Small intestine (tissue), 7 donors: ENCODE data around the gene DNMT1. TPM values are rescaled to one million over a fixed set of nuclear protein-coding genes. Genes with fewer than 3 reads are reported as not detected.
A peak's percentile ranks its signal among the peaks of the same experiment; 100 is the strongest.

ENCODE experiments used
- DNase-seq, 2 donors: peaks; one replicate each; pipeline versions ENCODE4 v3.0.0 to v3.0.0-alpha.2; 2013
- FAIRE-seq: peaks from 2 replicates; lab custom pipeline; 2012; peaks lifted over from hg19 to GRCh38; lab: Jason Lieb, UNC
- H3K27ac ChIP-seq, 3 donors: one replicate each; pipeline ENCODE4 v1.5.1; 2013; ENCODE audit warnings: low read length in 2 of 3, mild to moderate bottlenecking in 2 of 3, control low read depth in 1 of 3, inconsistent platforms in 1 of 3, low read depth in 1 of 3, moderate library complexity in 1 of 3
- H3K27me3 ChIP-seq, 3 donors: one replicate each; pipeline ENCODE4 v1.6.1; 2013; ENCODE audit warnings: low read length in 3 of 3, inconsistent platforms in 1 of 3; ENCODE audit not compliant: control insufficient read depth in 3 of 3, insufficient read depth in 3 of 3
- H3K36me3 ChIP-seq, 3 donors: one replicate each; pipeline ENCODE4 v1.6.1; 2013; ENCODE audit warnings: low read length in 3 of 3, inconsistent platforms in 1 of 3, low read depth in 1 of 3, mild to moderate bottlenecking in 1 of 3, moderate library complexity in 1 of 3; ENCODE audit not compliant: control insufficient read depth in 3 of 3, insufficient read depth in 2 of 3
- H3K4me1 ChIP-seq, 3 donors: one replicate each; pipeline ENCODE4 v1.6.1; 2013; ENCODE audit warnings: low read length in 2 of 3, inconsistent platforms in 1 of 3, low read depth in 1 of 3, mild to moderate bottlenecking in 1 of 3, moderate library complexity in 1 of 3; ENCODE audit not compliant: control insufficient read depth in 3 of 3, insufficient read depth in 2 of 3
- H3K4me3 ChIP-seq, 3 donors: one replicate each; pipeline ENCODE4 v1.5.1; 2013; ENCODE audit warnings: low read length in 3 of 3, control low read depth in 1 of 3, inconsistent platforms in 1 of 3, low read depth in 1 of 3, mild to moderate bottlenecking in 1 of 3, moderate library complexity in 1 of 3
- H3K9me3 ChIP-seq, 2 donors: one replicate each; pipeline ENCODE4 v1.6.1; 2013; ENCODE audit warnings: low read depth in 1 of 2, low read length in 1 of 2; ENCODE audit not compliant: control insufficient read depth in 2 of 2, insufficient read depth in 1 of 2
- WGBS, 3 donors: extraction: QIAGEN DNeasy Blood & Tissue Kit; methylation state at CpG; one replicate each; pipeline ENCODE4 v1.1.7; 2013; 5-methylcytosine and 5-hydroxymethylcytosine counted together
- polyA plus RNA-seq, 4 donors: library from polyadenylated mRNA; stranded (reverse) in 3 of 4; unstranded in 1 of 4; fragments of 200-250 nt in 3 of 4; fragments of 120-200 nt in 1 of 4; gene quantifications; one replicate each; pipeline versions ENCODE4 v1.2.1 to v1.2.3, GENCODE V29; 2013
- donor health status: healthy with polysubstance abuse.
- donor health status: control.
- donor health status: control.
- donor health status: Bipolar disorder and iron deficiency.
- donor health status: healthy.

DNMT1 gene
- polyA plus RNA-seq, 4 donors: 10.0 to 44.8 (median 22.9) TPM

DNA sequence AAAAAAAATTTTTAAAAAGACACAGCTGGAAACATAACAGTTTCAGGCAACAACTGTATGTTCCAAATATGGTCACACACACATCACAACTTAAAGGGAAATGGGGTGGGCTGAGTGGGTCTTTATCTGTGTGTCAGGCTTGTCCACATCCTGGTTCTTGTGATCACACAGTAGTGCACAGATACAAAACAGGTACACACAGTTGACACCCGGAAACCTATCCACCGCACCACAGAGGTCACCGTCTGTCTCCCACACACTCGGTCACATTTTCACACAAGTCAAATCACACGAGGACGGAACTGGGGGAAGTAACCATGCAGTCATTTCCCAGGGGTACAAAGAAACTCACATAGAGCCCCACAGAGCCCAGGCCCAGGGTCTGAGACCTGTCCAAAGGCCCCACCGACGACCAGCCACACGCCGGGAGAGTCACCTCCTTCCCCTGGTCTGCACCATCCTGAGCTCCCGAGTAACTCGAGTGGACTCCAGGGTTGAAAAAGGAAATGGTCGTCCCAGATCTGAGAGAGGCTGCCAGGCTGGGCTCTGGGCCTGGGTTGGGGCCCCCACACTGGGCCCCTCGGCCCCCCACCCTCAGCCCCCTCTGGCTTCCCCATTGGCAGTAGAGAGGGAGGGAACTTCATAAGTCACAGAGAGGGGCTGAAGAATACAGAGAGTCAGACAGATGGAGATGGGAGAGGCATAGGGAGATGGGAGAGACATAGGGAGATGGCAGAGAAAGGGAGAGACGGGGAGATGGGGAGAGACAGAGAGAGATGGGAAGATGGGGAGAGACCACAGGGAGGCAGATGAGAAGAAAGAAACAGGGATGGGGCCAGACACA lies 89.9 kb downstream of the DNMT1 start:
- Histone ChIP-seq H3K4me1 (peaks cover 0 to 4% (median 3%) of the 10 kb centered on the region in 3 donors), H3K36me3 (peaks cover 3 to 26% (median 4%) of the 10 kb centered on the region in 3 donors), H3K4me3 (peak overlapping the region in 1 of 3 donors; percentile 21), H3K27me3 (no peaks in the 10 kb centered on the region), H3K9me3 (no peaks in the 10 kb centered on the region), H3K27ac (peak overlapping the region; percentile 70 to 83 (median 71))
- FAIRE-seq (no peak), DNase-seq (peak; percentile 21 to 76)
- WGBS, 3 donors: 38 to 65% (median 44%) methylated on average over 15 of the region's 15 CpGs

DNA sequence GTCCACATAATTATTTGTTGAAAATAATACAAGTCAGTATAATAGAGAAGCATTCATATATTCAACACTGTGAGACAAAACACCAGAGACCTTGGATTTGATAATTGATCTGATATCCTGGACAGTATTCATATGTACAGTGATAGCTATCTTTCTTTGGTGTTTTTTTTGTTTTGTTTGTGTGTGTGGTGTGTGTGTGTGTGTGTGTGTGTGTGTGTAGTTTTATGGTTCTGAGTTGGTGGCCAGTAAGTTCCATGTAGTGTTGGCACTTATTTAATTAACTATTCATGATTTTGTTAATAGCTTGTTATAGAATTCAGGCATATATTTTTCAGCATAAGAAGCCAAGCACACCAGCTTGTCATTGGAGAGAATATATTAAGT lies 90.6 kb downstream of the DNMT1 start:
- no peaks in the 10 kb centered on the region for H3K27me3 ChIP-seq
- H3K4me1 ChIP-seq: peaks cover 0 to 4% (median 3%) of the 10 kb centered on the region in 3 donors
- peak overlapping the region in 1 of 3 donors; percentile 70 for H3K27ac ChIP-seq
- peaks cover 2 to 19% (median 3%) of the 10 kb centered on the region in 3 donors for H3K36me3 ChIP-seq
- DNase-seq: no peak
- H3K9me3 ChIP-seq: no peaks in the 10 kb centered on the region
- no peak overlapping the region for H3K4me3 ChIP-seq
- no peak for FAIRE-seq

DNA sequence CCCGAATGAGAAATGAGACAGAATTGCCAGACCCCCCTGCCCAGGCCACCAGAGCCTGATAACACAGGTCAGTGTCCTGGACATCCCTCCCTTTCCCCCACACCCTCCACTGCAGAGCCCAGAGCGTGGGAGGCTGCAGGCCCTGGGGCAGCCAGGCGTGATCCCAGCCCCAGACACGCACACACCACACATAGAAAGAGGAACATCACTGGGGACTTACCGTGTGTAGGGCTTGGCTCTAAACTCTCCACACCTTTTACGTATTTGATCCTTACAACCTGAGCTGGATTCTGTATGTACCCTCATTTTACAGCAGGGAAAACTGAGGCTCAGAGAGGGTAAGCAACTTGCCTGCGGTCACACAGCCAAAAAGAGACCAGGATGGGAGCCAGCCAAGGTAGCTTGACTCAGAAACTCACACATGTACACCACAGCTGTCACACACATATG lies 91.9 kb downstream of the DNMT1 start:
- FAIRE-seq (no peak), DNase-seq (peak in 1 of 2 donors; percentile 4)
- no peak overlapping the region for H3K4me3 ChIP-seq
- peak overlapping the region; percentile 58 to 92 (median 80) for H3K27ac ChIP-seq
- H3K4me1 ChIP-seq: peaks cover 0 to 4% (median 3%) of the 10 kb centered on the region in 3 donors
- no peaks in the 10 kb centered on the region for H3K9me3 ChIP-seq
- H3K36me3 ChIP-seq: peaks cover under 1 to 6% (median under 1%) of the 10 kb centered on the region in 3 donors
- H3K27me3 ChIP-seq: no peaks in the 10 kb centered on the region
- WGBS, 3 donors: 55 to 67% (median 63%) methylated on average over 7 of the region's 7 CpGs

DNA sequence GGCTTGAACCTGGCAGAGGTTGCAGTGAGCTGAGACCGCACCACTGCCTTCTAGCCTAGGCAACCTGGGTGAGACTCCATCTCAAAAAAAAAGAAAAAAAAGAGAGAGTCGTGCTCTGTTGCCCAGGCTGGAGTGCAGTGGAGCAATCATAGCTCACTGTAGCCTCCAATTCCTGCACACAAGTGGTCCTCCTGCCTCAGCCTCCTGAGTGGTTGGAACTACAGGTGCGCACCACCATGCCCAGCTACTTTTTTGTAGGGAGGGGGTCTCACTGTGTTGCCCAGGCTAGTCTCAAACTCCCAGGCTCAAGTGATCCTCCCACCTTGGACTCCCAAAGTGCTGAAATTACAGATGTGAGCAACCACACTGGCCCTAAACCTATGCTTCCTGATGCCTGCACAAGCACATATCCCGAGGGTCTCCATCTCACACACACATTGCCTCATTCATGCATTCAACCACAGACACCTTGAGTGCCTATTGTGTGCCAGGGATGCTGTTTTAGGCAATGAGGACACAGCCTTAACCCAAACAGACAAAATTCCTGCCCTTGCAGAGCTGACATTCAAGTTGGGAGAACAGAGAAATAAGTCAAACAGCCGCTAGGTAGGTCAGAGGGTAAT lies 94.5 kb downstream of the DNMT1 start:
- 82 to 89% (median 83%) methylated on average over 5 of the region's 5 CpGs for WGBS, 3 donors
- no peaks in the 10 kb centered on the region for H3K36me3 ChIP-seq
- no peak overlapping the region for H3K4me3 ChIP-seq
- peaks cover 0 to 3% of the 10 kb centered on the region in 2 donors for H3K9me3 ChIP-seq
- H3K27ac ChIP-seq: peak overlapping the region in 1 of 3 donors; percentile 27
- DNase-seq (no peak), FAIRE-seq (no peak)
- H3K4me1 ChIP-seq: peaks cover 0 to 6% (median 0%) of the 10 kb centered on the region in 3 donors
- no peaks in the 10 kb centered on the region for H3K27me3 ChIP-seq

DNA sequence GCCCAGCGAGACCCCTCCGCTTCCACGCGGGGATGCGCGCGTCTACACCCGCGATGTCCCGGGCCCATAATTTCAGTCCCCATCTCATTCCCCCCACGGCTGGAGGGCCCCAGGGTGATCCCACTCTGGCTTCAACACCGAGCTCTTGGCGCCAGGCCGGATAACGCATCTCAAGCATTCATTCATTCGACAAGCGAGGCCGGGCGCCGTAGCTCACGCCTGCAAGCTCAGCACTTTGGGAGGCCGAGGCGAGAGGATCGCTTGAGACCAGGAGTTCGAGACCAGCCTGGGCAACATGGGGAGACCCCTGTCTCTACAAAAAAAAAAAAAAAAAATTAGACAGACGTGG lies 98.2 kb downstream of the DNMT1 start:
- 28 to 38% (median 28%) methylated on average over 23 to 26 of the region's 26 CpGs for WGBS, 3 donors
- DNase-seq (no peak), FAIRE-seq (no peak)
- H3K4me3 ChIP-seq: peak overlapping the region; percentile 17 to 35 (median 22)
- H3K4me1 ChIP-seq: peaks cover 0 to 6% (median 0%) of the 10 kb centered on the region in 3 donors
- H3K36me3 ChIP-seq: peaks cover 0 to 18% (median 4%) of the 10 kb centered on the region in 3 donors
- H3K9me3 ChIP-seq: peaks cover 0 to 3% of the 10 kb centered on the region in 2 donors
- H3K27ac ChIP-seq: peak overlapping the region in 1 of 3 donors; percentile 81
- H3K27me3 ChIP-seq: no peaks in the 10 kb centered on the region

DNA sequence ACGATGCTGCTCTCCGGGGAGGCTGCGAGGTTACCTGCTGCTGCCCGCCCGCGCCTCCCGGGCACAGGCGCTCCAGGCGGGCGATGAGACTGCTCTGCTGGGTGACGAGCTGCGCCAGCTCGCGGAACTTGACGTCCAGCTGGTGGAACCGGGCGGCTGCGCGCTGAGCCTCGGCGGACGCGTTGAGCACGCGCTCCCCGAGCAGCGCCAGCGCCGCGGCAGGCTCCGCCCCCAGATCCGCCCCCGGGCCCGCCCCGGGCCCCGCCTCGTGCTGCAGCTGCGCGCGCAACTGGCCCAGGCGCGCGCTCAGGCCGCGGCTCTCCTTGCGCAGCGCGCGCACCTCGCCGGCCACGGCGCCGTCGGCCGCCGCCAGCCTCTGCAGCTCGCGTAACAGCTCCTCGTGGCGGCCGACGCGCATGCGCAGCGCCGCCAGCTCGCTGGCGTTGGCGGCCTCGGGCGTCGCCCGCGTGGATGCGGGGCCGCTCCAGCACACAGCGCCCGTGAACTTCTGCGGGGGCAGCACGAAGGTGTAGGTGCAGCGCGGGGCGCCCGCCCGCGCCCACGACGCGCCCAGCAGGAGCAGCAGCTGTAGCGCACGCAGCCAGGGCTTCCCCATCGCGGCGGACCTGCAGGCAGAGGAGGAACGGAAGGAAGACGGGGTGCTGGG lies 98.7 kb downstream of the DNMT1 start:
- FAIRE-seq (no peak), DNase-seq (peak; percentile 92 to 96)
- no peaks in the 10 kb centered on the region for H3K27me3 ChIP-seq
- H3K4me3 ChIP-seq: peak overlapping the region; percentile 17 to 35 (median 22)
- 2 to 4% (median 3%) methylated on average over 28 to 97 of the region's 97 CpGs for WGBS, 3 donors
- H3K36me3 ChIP-seq: peaks cover 0 to 24% (median 7%) of the 10 kb centered on the region in 3 donors
- H3K27ac ChIP-seq: peak overlapping the region; percentile 58 to 82 (median 74)
- H3K9me3 ChIP-seq: peaks cover 0 to 3% of the 10 kb centered on the region in 2 donors
- peaks cover 0 to 6% (median 0%) of the 10 kb centered on the region in 3 donors for H3K4me1 ChIP-seq

DNA sequence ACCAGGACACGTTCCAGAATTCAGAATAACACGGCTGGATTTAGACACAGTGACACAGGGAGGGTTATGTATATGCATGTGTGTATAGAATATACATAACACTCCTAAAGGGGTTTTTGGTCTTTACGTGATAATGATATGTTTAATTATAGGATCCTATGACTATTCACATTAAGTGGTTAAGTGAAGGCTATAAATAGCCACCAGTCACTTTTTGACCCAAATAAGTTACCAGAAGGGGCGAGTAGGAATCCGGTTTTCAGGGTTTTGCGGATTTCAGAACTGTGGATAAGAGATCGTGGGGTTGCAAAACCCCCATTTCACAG lies 99.2 kb downstream of the DNMT1 start:
- 36 to 43% (median 37%) methylated on average over 7 of the region's 7 CpGs for WGBS, 3 donors
- Histone ChIP-seq H3K36me3 (peaks cover 0 to 28% (median 9%) of the 10 kb centered on the region in 3 donors), H3K4me1 (peaks cover 0 to 6% (median 0%) of the 10 kb centered on the region in 3 donors), H3K27me3 (no peaks in the 10 kb centered on the region), H3K4me3 (no peak overlapping the region), H3K27ac (peak overlapping the region; percentile 58 to 82 (median 74)), H3K9me3 (peaks cover 0 to 3% of the 10 kb centered on the region in 2 donors)
- DNase-seq (no peak), FAIRE-seq (no peak)
